Measurements from ENCODE around the gene POLR1C. TPM values are rescaled to one million over a fixed set of nuclear protein-coding genes. Genes with fewer than 3 reads are reported as not detected.

The POLR1C gene
- total and polyA plus RNA-seq, 2 experiments from 2014 or later: 28.6 to 38.8 TPM

DNA sequence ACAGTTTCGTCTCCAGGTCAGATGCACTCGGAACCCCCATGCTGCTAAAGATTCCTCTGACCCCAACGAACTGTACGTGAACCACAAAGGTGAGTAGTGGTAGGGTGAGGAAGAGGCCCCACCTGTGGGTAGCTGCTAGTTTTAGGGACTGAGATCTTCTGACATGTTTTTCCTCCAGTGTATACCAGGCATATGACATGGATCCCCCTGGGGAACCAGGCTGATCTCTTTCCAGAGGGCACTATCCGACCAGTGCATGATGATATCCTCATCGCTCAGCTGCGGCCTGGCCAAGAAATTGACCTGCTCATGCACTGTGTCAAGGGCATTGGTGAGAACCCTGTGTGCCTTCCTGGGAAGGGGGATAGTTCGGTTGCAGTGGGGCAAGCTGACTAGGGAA, 3.2 kb downstream of the POLR1C start:
- Histone ChIP-seq H3K4me1 (ENCODE audit: low read depth) (peaks cover 9% of the 10 kb centered on the region), H3K9me3 (ENCODE audit: low read depth) (no peaks in the 10 kb centered on the region), H3K4me3 (no peak overlapping the region), H3K27me3 (no peaks in the 10 kb centered on the region), H3K27ac (no peak overlapping the region), H3K36me3 (peaks cover 56% of the 10 kb centered on the region)
- DNase-seq (ENCODE audit: low read depth in 1 of 2, low spot score in 1 of 2): no peak
- TF ChIP-seq, protein P1, sequence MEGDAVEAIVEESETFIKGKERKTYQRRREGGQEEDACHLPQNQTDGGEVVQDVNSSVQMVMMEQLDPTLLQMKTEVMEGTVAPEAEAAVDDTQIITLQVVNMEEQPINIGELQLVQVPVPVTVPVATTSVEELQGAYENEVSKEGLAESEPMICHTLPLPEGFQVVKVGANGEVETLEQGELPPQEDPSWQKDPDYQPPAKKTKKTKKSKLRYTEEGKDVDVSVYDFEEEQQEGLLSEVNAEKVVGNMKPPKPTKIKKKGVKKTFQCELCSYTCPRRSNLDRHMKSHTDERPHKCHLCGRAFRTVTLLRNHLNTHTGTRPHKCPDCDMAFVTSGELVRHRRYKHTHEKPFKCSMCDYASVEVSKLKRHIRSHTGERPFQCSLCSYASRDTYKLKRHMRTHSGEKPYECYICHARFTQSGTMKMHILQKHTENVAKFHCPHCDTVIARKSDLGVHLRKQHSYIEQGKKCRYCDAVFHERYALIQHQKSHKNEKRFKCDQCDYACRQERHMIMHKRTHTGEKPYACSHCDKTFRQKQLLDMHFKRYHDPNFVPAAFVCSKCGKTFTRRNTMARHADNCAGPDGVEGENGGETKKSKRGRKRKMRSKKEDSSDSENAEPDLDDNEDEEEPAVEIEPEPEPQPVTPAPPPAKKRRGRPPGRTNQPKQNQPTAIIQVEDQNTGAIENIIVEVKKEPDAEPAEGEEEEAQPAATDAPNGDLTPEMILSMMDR (IDR thresholded peaks at IDR 0.05; ENCODE audit: low read depth, low read length): no peak

DNA sequence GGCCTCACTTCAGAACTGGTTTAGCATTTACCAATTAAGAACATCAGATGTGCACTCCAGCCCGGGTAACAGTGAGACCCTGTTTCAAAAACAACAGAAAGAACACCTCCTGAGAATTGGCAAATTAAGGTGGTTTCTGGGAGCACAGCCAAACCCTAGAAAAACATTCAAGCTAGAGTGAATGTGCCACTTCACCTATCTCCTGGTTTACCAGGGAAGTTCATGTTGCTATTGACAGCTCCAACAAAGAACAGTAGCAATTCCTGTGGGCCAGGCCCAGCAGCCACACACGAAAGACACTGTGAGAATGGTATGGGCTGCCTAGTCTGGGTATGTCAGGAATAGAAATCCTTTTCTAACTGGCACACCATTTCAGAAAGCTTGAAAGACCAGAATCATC, 4.9 kb downstream of the POLR1C start:
- Histone ChIP-seq H3K4me3 (no peak overlapping the region), H3K27ac (peak overlapping the region; percentile 6), H3K4me1 (ENCODE audit: low read depth) (peaks cover 6% of the 10 kb centered on the region), H3K36me3 (peaks cover 68% of the 10 kb centered on the region), H3K27me3 (no peaks in the 10 kb centered on the region), H3K9me3 (ENCODE audit: low read depth) (no peaks in the 10 kb centered on the region)
- no peak for DNase-seq (ENCODE audit: low read depth in 1 of 2, low spot score in 1 of 2)
- TF ChIP-seq, protein P1 (IDR thresholded peaks at IDR 0.05; ENCODE audit: low read depth, low read length): no peak

DNA sequence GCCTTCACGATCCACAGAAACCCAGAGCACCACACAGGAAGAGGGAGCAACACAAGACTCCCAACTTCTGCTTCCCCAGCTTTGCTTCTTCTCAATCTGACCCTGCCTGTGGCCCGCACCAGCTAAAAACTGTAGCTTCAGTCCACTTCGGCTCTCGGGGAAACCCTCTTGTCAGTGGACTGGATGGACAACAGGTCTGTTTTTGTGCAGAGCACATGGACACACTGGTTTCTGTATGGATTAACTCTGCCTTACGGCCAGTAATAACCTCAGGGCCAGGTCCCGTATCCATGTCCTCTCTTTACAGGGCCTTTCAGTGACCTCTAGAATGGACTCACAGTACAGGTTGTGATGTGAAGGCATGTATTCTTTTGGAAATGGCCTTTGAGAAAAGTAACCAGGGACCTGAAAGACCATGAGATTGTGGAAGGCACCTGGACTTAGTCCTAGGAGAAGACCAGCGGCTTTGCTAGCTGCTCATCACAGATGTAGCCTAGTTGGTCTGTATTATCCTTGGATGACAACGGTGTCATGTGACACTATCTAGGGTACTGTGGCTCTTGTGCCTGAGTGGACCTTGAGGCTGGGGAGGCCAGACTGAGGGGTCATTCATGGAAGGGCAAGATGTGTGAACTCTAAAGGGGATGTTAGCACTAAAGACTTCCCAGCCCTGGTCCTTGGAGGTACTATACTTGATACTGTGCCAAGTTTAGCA, 5.8 kb downstream of the POLR1C start:
- TF ChIP-seq, protein P1 (IDR thresholded peaks at IDR 0.05; ENCODE audit: low read depth, low read length): no peak
- Histone ChIP-seq H3K4me3 (no peak overlapping the region), H3K27ac (peak overlapping the region; percentile 6), H3K9me3 (ENCODE audit: low read depth) (no peaks in the 10 kb centered on the region), H3K27me3 (no peaks in the 10 kb centered on the region), H3K36me3 (peaks cover 75% of the 10 kb centered on the region), H3K4me1 (ENCODE audit: low read depth) (peaks cover 6% of the 10 kb centered on the region)
- no peak for DNase-seq (ENCODE audit: low read depth in 1 of 2, low spot score in 1 of 2)

DNA sequence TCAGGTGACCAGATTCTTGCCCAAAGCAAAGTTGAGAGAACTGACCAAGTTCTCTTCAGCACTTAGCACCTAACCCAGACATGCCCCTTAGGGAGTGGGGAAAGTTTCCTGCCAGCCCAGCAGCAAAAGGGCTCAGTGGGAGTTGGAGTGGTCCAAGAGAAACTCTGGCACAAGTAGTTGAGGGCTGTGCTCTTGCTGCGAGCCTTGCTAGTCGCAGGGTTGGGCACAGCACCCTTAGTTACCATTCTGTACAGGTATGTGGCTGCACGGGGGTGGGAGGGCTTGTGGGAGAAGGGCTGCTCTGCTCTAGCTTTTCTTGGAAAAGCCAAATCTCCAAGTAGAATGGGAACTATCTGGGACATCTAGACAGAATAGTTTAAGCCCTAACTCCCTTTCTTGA, 6.4 kb downstream of the POLR1C start:
- Histone ChIP-seq H3K4me1 (ENCODE audit: low read depth) (no peaks in the 10 kb centered on the region), H3K27me3 (no peaks in the 10 kb centered on the region), H3K9me3 (ENCODE audit: low read depth) (no peaks in the 10 kb centered on the region), H3K27ac (no peak overlapping the region), H3K36me3 (peaks cover 78% of the 10 kb centered on the region), H3K4me3 (no peak overlapping the region)
- DNase-seq (ENCODE audit: low read depth in 1 of 2, low spot score in 1 of 2): no peak
- TF ChIP-seq, protein P1 (IDR thresholded peaks at IDR 0.05; ENCODE audit: low read depth, low read length): no peak

DNA sequence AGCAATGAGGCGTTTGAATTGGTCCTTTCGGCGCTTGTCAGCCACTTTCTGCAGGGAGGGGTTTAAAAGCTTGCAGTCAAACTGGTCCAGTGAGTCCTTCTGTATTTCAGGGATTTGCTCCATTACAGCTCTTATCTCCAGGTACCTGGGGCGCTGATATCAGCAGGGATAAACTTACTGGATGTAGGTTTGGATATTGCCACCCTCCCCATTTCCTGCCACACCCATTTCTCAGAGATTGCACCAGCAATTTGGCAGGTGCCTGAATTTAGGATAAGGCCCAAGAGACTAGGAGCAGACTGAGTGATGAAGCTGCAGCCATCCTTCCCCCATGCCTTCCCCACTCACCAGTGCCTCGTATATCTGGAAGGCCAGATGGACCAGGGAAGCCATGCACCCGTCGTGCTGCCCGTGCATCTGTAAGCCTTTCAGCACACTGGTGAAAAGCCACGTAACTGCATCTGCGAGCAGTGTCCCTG, 7.6 kb downstream of the POLR1C start:
- no peak for DNase-seq (ENCODE audit: low read depth in 1 of 2, low spot score in 1 of 2)
- Histone ChIP-seq H3K4me3 (no peak overlapping the region), H3K27ac (no peak overlapping the region), H3K9me3 (ENCODE audit: low read depth) (no peaks in the 10 kb centered on the region), H3K36me3 (peaks cover 82% of the 10 kb centered on the region), H3K27me3 (no peaks in the 10 kb centered on the region), H3K4me1 (ENCODE audit: low read depth) (no peaks in the 10 kb centered on the region)
- TF ChIP-seq, protein P1 (IDR thresholded peaks at IDR 0.05; ENCODE audit: low read depth, low read length): no peak
